ENCODE results near the gene ARHGAP29.

ARHGAP29 gene

GRCh38 chr1:94178901-94179300 lies 58.5 kb downstream of the ARHGAP29 start:
- ChIA-PET POLR2A (no interaction called here), CTCF (no interaction called here)
- Histone ChIP-seq H3K4me3 (ENCODE audit: low read depth, low read length) (no peak overlapping the region), H3K9me3 (ENCODE audit: control insufficient read depth, insufficient read depth, low read depth, low read length) (no peaks in the 10 kb centered on the region), H3K36me3 (ENCODE audit: control insufficient read depth in 2 of 2, insufficient read depth in 1 of 2, low read length in 2 of 2) (peaks cover 20 to 51% of the 10 kb centered on the region in 2 experiments), H3K4me1 (ENCODE audit: control insufficient read depth, insufficient read depth, low read length) (no peaks in the 10 kb centered on the region), H3K27ac (ENCODE audit: extremely low read depth, low read depth, low read length) (no peak overlapping the region)
- TF ChIP-seq ZNF10 (tag by site-specific recombination; IDR thresholded peaks at IDR 0.05) (no peak), HOXC10 (CRISPR knock-in tag; IDR thresholded peaks at IDR 0.05) (no peak), ZNF48 (tag by site-specific recombination; IDR thresholded peaks at IDR 0.05) (no peak), SCRT2 (tag by site-specific recombination; IDR thresholded peaks at IDR 0.05) (no peak), ZNF335 (tag by site-specific recombination; conservative IDR thresholded peaks at IDR 0.05) (no peak), ZSCAN30 (tag by site-specific recombination; IDR thresholded peaks at IDR 0.05) (no peak), AEBP2 (tag by site-specific recombination; IDR thresholded peaks at IDR 0.05; ENCODE audit: borderline replicate concordance) (no peak), GLI2 (tag by site-specific recombination; IDR thresholded peaks at IDR 0.05; ENCODE audit: borderline replicate concordance, low read depth) (no peak), ZIC2 (tag by site-specific recombination; IDR thresholded peaks at IDR 0.05) (no peak), ZNF354C (tag by site-specific recombination; IDR thresholded peaks at IDR 0.05; ENCODE audit: borderline replicate concordance, low read depth) (no peak), TSHZ1 (tag by site-specific recombination; IDR thresholded peaks at IDR 0.05; ENCODE audit: borderline replicate concordance) (no peak), ZNF777 (tag by site-specific recombination; IDR thresholded peaks at IDR 0.05; ENCODE audit: borderline replicate concordance) (no peak), GLI4 (tag by site-specific recombination; IDR thresholded peaks at IDR 0.05) (no peak), TCF7L2 (IDR thresholded peaks at IDR 0.05; ENCODE audit: borderline replicate concordance, low read depth, low read length) (no peak), FEZF1 (tag by site-specific recombination; IDR thresholded peaks at IDR 0.05) (no peak), ZNF24 (tag by site-specific recombination; IDR thresholded peaks at IDR 0.05) (no peak), ZNF114 (tag by site-specific recombination; IDR thresholded peaks at IDR 0.05) (no peak)

- Histone ChIP-seq H3K4me3 (ENCODE audit: low read depth, low read length) (no peak overlapping the region), H3K27ac (ENCODE audit: extremely low read depth, low read depth, low read length) (no peak overlapping the region), H3K36me3 (ENCODE audit: control insufficient read depth in 2 of 2, insufficient read depth in 1 of 2, low read length in 2 of 2) (peaks cover 0 to 11% of the 10 kb centered on the region in 2 experiments; a peak in 1 of 3 replicates), H3K4me1 (ENCODE audit: control insufficient read depth, insufficient read depth, low read length) (no peaks in the 10 kb centered on the region), H3K9me3 (ENCODE audit: control insufficient read depth, insufficient read depth, low read depth, low read length) (no peaks in the 10 kb centered on the region)
- ChIA-PET CTCF (interaction anchor here (0.6 to 1.2 kb wide), 2 partner anchors 167 to 210 kb away, joined by 3 to 4 read pairs; no protein-coding TSS in a partner anchor), POLR2A (no interaction called here)
- TF ChIP-seq ZNF792 (tag by site-specific recombination; IDR thresholded peaks at IDR 0.05), result no peak
- no peak for TF ChIP-seq ZNF2 (tag by site-specific recombination; IDR thresholded peaks at IDR 0.05)
- no peak for TF ChIP-seq ZNF184 (tag by site-specific recombination; IDR thresholded peaks at IDR 0.05)
- TF ChIP-seq ZNF211 (tag by site-specific recombination; IDR thresholded peaks at IDR 0.05; ENCODE audit: low read depth), result no peak
- no peak for TF ChIP-seq ZNF169 (tag by site-specific recombination; IDR thresholded peaks at IDR 0.05)
- no peak for TF ChIP-seq ZNF585B (tag by site-specific recombination; IDR thresholded peaks at IDR 0.05)
- TF ChIP-seq ZBTB8A (tag by site-specific recombination; IDR thresholded peaks at IDR 0.05), result no peak
- no peak for TF ChIP-seq ZNF362 (tag by site-specific recombination; IDR thresholded peaks at IDR 0.05)
- no peak for TF ChIP-seq ZBTB7A (tag by site-specific recombination; IDR thresholded peaks at IDR 0.05; ENCODE audit: low read depth)
- TF ChIP-seq ZNF473 (tag by site-specific recombination; IDR thresholded peaks at IDR 0.05), result no peak
- no peak for TF ChIP-seq ZNF580 (tag by site-specific recombination; IDR thresholded peaks at IDR 0.05)
- TF ChIP-seq ZNF701 (tag by site-specific recombination; IDR thresholded peaks at IDR 0.05), result no peak
- no peak for TF ChIP-seq PRDM6 (tag by site-specific recombination; IDR thresholded peaks at IDR 0.05)
These were observed 68.3 kb downstream of the ARHGAP29 start for GRCh38 chr1:94169126-94169525.

Measured in HEK293 (cell line).